ENCODE measurements around the gene DPM3. TPM values are rescaled to one million over a fixed set of nuclear protein-coding genes. Genes with fewer than 3 reads are reported as not detected.

The DPM3 gene
- total RNA-seq, 4 donors from 2014 or later = 7.2 to 130 (median 62.6) TPM

- intact Hi-C loops (cut with DNase I; ENCODE audit: low total_unique reads) (no loop called here), in situ Hi-C loops (cut with MboI; ENCODE audit: low pct_ligation_motif_present in 1 of 4, low pct_unique_long_range_greater_than_20kb in 1 of 4, low sequenced_read_pairs in 3 of 4) (no loop called here)
- Histone ChIP-seq H3K9me3 (no peaks in the 10 kb centered on the region), H3K4me1 (peaks cover 10 to 38% (median 24%) of the 10 kb centered on the region in 4 donors), H3K27ac (no peak overlapping the region), H3K36me3 (no peaks in the 10 kb centered on the region), H3K4me3 (no peak overlapping the region), H3K27me3 (no peaks in the 10 kb centered on the region)
- TF ChIP-seq POLR2AphosphoS5 (IDR thresholded peaks at IDR 0.05) (no peak), EP300 (IDR thresholded peaks at IDR 0.05; ENCODE audit: low read depth) (no peak), CTCF (IDR thresholded peaks at IDR 0.05) (no peak), POLR2A (IDR thresholded peaks at IDR 0.05) (no peak)
- no peak for DNase-seq
- 82% methylated on average over 4 of the region's 4 CpGs; no CpG with 5 or more reads in 1 of the 2 donors for WGBS, 2 donors (ENCODE audit: low coverage in 1 of 2)
Measured at GRCh38 chr1:155184351-155184811, 44.0 kb upstream of the DPM3 start.

- no peak overlapping the region for H3K4me3 ChIP-seq
- no peaks in the 10 kb centered on the region for H3K36me3 ChIP-seq
- DNase-seq = no peak
- peaks cover 10 to 38% (median 24%) of the 10 kb centered on the region in 4 donors for H3K4me1 ChIP-seq
- H3K27ac ChIP-seq = no peak overlapping the region
- H3K27me3 ChIP-seq = no peaks in the 10 kb centered on the region
- intact Hi-C loops (cut with DNase I; ENCODE audit: low total_unique reads) = no loop called here
- TF ChIP-seq CTCF (IDR thresholded peaks at IDR 0.05) (no peak), EP300 (IDR thresholded peaks at IDR 0.05; ENCODE audit: low read depth) (no peak), POLR2AphosphoS5 (IDR thresholded peaks at IDR 0.05) (no peak), POLR2A (IDR thresholded peaks at IDR 0.05) (no peak)
- H3K9me3 ChIP-seq = no peaks in the 10 kb centered on the region
- 87% methylated on average over 20 of the region's 20 CpGs; no CpG with 5 or more reads in 1 of the 2 donors for WGBS, 2 donors (ENCODE audit: low coverage in 1 of 2)
- in situ Hi-C loops (cut with MboI; ENCODE audit: low pct_ligation_motif_present in 1 of 4, low pct_unique_long_range_greater_than_20kb in 1 of 4, low sequenced_read_pairs in 3 of 4) = no loop called here
Measured at GRCh38 chr1:155183775-155184221, 43.5 kb upstream of the DPM3 start.

- no peaks in the 10 kb centered on the region for H3K36me3 ChIP-seq
- no peak overlapping the region for H3K27ac ChIP-seq
- no peak for DNase-seq
- TF ChIP-seq CTCF (IDR thresholded peaks at IDR 0.05) = no peak
- TF ChIP-seq POLR2A (IDR thresholded peaks at IDR 0.05) = no peak
- TF ChIP-seq EP300 (IDR thresholded peaks at IDR 0.05; ENCODE audit: low read depth) = no peak
- TF ChIP-seq POLR2AphosphoS5 (IDR thresholded peaks at IDR 0.05) = no peak
- in situ Hi-C loops (cut with MboI; ENCODE audit: low pct_ligation_motif_present in 1 of 4, low pct_unique_long_range_greater_than_20kb in 1 of 4, low sequenced_read_pairs in 3 of 4) (no loop called here), intact Hi-C loops (cut with DNase I; ENCODE audit: low total_unique reads) (no loop called here)
- 79 to 91% methylated on average over 2 to 7 of the region's 7 CpGs for WGBS, 2 donors (ENCODE audit: low coverage in 1 of 2)
- H3K27me3 ChIP-seq = no peaks in the 10 kb centered on the region
- H3K4me3 ChIP-seq = no peak overlapping the region
- no peaks in the 10 kb centered on the region for H3K9me3 ChIP-seq
- peaks cover 9 to 25% (median 22%) of the 10 kb centered on the region in 4 donors for H3K4me1 ChIP-seq
Measured at GRCh38 chr1:155182052-155182550, 41.8 kb upstream of the DPM3 start.

- Histone ChIP-seq H3K4me3 (no peak overlapping the region), H3K4me1 (peaks cover 10 to 24% (median 21%) of the 10 kb centered on the region in 4 donors), H3K27me3 (no peaks in the 10 kb centered on the region), H3K27ac (no peak overlapping the region), H3K9me3 (no peaks in the 10 kb centered on the region), H3K36me3 (no peaks in the 10 kb centered on the region)
- no peak for TF ChIP-seq POLR2AphosphoS5 (IDR thresholded peaks at IDR 0.05)
- TF ChIP-seq CTCF (IDR thresholded peaks at IDR 0.05) = no peak
- no peak for TF ChIP-seq EP300 (IDR thresholded peaks at IDR 0.05; ENCODE audit: low read depth)
- TF ChIP-seq POLR2A (IDR thresholded peaks at IDR 0.05) = no peak
- no peak for DNase-seq
- intact Hi-C loops (cut with DNase I; ENCODE audit: low total_unique reads) (no loop called here), in situ Hi-C loops (cut with MboI; ENCODE audit: low pct_ligation_motif_present in 1 of 4, low pct_unique_long_range_greater_than_20kb in 1 of 4, low sequenced_read_pairs in 3 of 4) (no loop called here)
- 95 to 100% methylated on average over 2 to 18 of the region's 18 CpGs for WGBS, 2 donors (ENCODE audit: low coverage in 1 of 2)
Measured at GRCh38 chr1:155181371-155182051, 41.2 kb upstream of the DPM3 start.
